GM21447 (cell line): Measurements from ENCODE around the gene BAIAP2L2.

ENCODE experiments used
- ATAC-seq: cut with Tn5 transposase; IDR thresholded peaks from one replicate; pipeline ENCODE4 v1.9.1; 2021; ENCODE audit not compliant: unreplicated experiment

Gene BAIAP2L2

DNA sequence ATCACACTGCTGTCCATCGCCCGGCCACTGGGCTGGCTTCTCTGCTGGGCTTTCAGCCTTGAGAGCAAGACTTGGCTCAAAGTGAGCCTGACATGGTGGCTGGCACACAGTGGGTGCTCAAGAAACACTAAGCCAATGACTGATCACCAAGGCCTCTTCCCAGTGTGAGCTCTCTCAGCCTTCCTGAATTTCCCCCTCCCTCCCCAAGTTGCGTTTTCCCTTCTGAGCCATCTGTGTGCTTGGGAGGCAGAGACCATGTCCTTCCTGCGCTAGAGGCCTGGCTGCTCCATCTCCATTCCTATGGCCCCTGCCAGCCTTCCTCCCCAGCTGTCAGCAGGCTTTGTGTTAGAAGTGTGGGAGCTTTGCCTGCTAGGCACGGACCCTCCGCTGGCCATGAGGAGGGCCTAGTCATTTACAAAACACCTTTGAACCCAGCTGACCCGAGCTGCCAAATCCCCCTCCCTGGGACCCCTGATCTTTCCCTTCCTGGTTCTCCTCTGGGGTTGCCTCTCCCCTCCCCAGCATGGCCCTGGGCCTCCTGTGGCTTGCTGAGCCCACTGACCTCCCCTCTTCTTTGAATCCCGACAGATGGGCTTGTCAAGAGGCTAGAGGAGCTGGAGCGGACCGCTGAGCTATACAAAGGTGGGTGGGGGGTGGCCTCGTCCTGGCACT, 40.1 kb downstream of the BAIAP2L2 start:
- ATAC-seq, result no peak

DNA sequence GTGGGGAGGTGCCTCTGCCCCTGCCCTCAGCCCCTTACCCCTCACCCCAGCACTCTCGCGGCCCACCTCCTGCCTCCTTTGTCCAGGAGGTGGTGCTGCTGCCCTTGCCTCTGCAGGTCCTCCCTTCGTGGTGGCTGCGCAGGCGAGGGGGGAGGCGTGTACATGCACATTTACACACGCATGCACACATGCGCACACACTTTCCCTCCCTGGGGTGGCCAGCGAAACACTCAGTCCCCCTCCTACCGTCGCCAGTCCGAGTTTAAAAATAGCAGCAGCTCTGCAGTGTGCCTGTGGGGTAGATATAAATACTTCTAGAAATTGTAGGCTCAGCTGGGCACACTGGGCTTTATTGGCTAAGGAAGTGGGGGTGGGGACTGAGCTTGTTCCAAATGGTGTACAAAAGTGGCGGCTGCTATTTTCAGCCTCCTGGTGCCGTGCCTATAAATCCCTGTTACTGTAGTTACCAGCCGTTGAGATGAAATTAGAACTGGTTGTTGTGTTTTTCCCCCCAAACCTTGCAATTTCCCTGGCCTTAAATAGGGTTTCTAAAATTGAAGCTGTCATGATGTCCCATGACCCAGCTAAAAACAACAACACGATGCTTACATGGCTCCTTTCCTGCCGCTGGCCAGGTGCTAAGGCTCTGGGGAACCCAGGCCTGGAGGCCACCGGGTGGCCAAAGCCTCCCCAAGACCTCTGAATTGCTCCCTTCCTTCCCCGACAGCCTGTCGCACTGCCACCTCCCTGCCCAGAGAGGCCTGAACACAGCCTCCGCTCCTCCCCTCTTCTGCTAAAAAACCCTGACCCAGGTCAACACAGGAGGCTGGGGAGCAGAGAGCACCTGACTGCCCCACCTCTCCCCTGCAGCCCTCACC, 40.9 kb downstream of the BAIAP2L2 start:
- no peak for ATAC-seq

DNA sequence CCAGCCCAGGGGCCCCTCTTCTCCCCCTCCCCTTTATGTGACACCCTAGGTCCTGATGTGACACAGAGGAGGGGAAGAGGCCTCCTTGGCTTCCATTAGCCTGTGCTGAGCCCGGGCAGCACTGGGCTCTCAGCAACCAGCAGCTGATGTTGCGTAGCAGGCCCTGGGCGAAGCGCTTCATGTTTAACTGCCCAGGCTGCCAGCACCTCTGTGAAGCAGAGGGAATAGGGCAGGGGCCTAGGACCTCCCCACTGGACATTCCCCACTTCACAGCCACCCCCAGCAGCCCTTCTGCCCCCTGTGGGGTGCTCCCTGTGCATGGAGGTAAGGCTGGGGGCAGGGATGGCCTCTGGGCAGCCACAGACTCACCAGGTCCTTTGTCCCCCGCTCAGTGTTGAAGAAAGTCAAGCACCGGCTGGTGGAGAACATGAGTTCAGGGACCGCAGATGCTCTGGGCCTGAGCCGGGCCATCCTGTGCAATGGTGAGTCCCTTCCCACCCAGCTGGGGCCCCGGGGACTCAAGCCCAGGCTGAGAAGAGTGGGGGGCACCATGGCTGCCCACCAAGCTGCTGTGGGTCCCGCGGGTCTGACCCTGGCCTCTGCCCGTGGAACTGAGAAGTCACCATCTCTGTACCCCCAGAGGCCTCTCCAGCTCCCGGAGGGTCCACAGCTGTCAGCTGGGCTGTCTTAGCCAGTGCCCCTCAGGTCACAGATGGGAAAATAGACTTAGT, 41.7 kb downstream of the BAIAP2L2 start:
- no peak for ATAC-seq

DNA sequence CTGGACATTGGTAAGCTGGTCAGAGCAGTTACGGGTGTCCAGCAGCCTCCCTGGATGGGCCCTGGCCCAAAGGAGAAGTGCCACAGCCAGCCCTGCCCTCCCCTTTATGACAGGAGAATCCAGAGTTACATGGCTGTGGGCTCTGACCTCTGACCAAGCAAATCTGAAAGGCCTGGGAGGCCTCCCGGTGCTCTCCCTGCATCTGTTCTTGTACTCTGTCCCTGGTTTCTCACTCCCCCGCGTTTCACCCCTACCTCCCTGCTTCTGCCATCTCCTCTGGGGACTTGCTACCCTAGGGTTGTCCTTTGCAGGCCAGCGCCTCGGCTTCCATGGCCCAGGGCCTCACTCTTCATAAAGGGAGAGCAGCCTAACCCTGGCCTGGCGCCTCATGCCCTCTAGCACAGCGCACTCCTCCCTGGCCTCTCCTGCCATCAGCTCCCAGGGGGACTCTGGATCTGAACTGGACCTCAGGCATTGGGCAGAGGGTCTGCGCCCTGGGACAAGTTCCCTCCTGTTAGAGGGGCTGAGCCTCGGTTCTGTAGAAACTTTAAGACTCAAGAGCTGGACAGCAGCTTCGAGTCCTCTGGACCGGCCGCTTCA, 42.6 kb downstream of the BAIAP2L2 start:
- ATAC-seq, result no peak

DNA sequence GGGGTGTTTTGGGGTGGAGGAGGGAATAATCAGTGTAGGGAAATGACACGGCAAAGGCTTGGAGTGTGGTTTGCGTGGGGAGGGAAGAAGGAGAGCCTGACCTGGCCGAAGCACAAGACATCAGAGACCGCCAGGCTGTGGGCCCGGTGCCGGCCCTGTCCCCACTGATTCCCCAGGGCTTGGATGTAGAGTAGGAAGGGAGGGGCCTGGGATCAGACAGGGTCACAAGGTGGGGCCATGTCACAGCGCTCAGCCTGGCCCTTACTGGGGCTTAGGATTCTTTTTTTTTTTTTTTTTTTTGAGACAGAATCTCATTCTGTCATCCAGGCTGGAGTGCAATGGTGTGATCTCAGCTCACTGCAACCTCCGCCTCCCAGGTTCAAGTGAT, 43.5 kb downstream of the BAIAP2L2 start:
- ATAC-seq, result no peak

DNA sequence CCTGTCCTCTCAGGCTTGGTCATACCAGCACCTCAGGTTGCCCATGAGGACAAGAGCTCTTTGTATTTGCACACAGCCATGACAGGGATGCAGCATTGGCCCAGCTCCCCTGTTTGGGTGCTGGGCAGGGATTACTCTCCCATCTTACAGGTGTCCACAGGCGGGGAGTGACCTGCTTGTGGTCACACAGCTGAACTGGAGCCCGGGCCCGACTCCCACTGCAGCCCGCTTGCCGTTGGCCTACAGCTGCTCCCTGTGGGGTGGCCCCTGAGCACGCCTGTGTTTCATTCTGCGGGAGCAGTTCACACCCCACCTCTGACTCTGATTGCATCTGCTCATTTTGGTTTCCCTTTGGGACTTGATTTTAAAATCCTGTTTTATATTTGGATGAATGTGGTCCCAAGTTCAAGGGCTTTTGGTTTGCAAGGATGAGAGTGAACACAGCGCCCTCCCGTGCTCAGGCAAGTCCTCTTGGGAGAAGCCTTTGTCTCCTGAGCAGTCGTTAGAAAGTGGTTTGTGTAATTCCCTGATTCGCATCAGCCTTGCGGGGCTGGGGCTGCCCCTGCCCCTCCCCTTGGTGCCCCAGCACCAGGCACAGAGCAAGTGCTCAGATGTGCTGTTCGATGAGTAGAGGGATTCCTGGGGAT, 44.0 kb downstream of the BAIAP2L2 start:
- ATAC-seq, result no peak

DNA sequence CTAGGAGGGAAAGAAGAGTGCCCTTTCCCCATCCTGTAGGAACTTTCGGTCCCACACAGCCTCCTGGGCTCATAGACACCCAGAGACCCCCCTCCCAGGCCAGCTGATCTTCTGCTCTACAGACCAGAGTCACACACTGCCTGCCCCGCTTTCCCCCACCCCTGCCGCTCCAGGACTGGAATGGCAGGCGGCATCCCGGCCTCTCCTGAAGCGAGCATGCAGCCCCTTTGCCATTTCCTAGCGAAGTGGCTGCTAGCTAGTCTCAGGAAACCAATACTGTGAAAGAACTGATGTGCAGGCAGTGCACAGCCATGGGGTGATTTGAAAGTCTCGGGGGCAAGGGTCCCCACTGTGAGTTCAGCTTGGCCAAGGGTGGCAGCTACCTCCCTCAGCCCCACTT, 44.9 kb downstream of the BAIAP2L2 start:
- no peak for ATAC-seq

DNA sequence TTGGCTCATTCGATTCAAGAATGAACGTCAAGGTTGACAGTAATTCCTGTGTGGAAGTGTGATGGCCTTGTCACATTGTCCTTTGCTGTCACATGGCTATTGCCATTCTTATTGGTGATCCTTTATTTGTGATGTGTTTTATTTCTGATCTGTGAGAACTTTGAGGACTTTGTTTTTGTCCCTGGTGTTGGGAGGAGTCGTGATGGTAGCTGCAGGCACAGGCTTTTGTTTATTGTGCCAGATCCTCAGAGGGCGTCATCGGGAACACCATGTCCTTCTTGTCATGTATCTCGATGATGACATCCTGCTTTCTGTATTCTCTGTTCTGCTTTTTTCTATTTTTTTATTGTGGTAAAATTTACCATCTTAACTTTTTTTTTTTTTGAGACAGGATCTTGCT, 47.7 kb downstream of the BAIAP2L2 start:
- ATAC-seq, result no peak

DNA sequence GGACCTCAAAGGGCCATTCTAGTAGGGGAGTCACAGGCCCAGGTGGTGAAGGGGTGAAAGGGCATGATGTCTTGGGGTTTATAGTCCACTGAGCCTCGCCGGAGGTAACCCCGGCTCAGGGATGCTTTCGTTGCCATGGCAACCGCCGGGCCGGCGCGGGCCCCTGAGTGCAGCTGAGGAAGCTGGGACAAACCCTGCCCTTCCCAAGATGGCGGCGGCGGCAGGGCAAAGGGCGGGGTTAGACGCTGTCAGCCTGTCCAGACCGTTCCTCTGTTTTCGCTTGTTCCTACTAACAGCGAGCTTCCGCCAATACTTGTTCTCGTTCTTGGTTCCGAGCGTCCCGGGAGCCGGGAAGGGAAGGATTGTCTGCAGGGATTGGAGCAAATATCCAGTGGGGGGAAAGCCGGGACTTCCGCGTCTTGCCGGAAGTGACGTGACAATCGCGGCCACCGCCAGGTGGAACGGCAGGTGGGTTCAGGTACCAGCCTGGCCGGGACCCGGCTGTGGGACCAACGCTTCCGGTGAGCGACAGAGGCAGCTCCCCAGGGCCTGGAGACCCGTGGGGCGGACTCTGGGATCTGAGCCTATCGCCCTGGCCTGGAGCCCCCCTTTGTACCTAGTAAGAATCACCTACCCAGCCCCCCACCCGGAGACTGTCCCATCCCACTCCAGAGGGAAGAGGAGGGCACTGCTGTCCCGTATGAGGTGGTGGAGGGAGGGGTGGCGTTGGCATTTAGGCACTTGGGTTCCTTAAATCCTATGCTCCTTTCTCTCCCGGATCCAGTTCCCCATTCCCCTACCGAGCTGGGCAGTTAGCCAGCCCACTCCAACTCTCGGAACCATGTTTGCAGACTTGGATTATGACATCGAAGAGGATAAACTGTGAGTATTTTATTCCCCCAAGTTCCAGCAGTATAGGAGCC, 53.3 kb downstream of the BAIAP2L2 start, which contains the start of gene PICK1:
Gene PICK1 (plus strand): TSS at position 436 of the 923 bp plus-strand sequence. CDS start 406 bp downstream, at position 842.
- no peak for ATAC-seq

DNA sequence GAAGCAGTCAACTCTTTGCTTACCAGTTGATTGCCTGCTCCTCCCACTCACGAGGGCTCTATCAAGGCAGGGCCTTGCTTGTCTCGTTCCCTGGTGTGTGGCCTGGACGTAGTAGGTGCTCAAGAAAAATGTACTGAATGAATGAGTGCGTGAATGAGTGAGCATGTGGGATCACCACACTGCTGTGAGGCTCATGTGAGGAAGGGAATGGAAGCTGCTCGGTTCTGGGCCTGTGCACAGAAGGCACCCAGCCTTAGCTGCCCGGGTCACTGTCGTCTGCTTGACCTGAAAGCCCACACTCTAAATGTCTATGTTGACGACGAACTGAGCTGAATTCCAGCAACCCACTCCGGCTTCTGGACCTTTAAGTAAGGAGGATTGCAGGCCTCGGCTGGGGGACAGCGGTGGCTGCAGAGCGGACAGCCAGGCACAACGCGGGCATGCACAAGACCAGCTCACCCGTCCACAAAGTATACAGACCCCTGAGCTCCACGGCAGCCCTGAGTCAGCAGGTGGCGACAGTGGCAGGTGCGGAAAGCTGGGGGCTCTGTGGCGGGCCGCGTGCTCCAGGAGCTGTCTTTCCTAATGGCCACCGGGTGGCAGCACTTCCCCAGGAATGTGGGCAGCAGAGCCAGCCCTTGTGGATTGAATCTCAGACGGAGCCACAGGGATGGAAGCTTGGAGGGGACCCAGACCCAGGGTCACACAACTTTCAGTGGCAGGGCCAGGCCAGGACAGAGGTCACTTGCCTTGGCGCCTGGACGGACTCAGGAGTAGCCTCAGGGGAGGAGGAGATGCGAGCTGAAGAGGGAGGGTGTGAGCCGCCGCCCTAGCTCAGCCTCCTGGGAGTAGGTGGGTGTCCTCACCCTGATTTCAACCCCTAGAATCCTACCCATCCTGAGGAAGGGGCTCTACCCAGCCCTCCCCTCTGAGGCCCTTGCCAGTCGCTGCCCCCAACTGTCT, 58.3 kb downstream of the BAIAP2L2 start:
- ATAC-seq, result no peak

DNA sequence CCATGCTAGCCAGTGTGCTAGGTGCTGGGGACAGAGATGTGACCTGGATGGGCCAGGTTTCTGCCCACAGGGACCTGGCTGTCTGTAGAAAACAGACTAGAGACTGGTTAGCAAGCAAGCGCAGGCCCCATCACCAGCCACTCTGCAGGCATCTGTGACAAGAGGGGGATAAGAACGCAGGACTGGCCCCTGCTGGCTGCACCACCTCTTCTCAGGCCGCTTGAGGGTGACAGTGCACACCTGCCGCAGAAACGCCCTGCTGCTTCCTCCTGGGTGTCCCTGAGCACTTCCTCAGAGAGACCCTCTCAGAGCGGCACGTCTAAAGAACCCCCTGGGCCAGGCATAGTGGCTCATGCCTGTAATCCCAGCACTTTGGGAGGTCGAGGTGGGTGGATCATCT, 59.2 kb downstream of the BAIAP2L2 start:
- ATAC-seq, result no peak

DNA sequence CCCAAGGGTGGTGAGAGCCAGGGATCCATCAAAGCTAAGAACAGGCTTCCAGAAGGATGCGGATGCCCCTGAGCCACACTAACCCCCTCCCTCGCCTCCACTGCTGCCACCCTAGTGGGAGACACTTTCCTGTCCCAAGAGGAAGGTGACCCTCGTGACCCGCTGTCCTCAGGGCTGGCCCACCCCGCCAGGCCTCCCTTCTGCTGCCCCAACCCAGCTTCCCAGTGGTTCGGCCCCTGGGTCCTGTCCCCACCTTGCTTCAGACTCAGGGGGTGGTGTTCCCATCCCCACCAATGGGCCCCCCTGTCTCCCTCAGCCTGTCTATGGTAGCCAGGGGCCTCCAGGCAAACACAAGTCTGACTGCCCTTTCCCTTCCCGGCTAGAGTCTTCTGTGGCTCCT, 59.8 kb downstream of the BAIAP2L2 start:
- ATAC-seq, result no peak

DNA sequence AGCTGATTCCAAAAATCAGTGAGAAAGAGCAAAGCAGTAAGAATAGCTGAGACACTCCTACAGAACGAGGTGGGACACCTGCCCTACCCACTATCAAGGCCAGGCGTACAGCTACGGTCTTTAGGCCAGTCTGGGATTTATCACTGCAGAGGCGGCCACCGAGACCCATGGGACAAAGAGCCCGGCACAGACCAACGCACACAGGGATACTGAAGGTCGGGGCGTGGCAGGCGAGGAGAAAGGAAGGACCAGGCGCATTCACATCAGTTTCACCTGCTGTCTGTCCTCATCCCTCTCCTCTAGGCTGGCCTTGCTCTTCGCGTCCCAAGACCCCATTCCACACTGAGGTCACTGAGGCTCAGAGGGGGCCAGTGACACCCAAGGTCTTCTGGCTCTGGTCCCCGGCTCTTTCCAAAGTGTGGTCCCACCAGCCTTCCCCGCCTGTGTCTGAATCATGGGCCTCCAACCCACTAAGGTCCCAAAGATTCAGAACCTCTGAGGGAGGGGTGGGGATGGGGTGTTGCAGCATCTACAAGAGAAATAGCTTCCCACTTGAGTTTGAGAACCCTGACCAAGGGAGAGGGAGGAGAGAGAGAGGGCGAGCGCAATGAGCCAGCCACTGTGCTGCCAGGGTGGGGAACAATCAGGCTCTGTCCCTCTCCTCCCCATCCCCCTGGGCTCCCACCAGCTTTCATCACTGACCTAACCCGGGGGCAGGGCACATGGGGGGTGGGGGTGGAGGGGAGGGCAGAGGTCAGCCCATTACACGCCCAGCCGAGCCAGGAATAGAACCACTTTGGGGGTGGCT, 60.5 kb downstream of the BAIAP2L2 start:
- no peak for ATAC-seq

DNA sequence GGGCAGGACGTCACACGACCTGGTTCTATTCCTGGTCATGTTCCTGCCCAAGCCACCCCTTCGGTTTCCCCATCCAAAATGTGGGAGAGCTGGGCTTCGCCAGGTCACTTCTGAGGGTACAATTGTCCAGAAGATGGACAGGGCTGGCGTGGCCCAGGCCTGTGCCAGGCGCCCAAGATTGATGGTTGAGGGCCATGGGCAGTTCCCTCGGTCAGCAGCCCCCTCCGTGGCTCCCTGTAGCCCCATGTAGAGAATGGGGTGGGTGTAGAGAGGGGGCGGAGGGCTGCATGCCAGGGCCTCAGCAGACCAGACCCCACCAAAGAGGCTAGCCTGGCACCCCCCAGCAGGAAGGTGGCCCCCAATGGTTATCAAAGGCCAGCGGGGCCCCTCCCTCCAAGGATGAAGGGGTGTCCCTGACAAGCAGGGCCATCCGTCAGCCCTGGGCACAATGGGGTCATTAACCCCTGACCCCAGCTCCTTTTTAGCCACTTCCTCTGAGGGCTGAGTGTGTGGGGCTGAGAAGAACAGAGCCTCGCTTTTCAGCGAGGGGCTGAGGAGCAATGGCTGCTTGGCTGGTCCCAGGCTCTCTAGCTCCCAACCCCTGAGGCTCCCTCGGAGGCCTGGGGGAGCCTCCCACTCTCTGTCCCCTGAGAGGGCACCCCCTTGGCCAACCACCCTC, 64.3 kb downstream of the BAIAP2L2 start:
- no peak for ATAC-seq

DNA sequence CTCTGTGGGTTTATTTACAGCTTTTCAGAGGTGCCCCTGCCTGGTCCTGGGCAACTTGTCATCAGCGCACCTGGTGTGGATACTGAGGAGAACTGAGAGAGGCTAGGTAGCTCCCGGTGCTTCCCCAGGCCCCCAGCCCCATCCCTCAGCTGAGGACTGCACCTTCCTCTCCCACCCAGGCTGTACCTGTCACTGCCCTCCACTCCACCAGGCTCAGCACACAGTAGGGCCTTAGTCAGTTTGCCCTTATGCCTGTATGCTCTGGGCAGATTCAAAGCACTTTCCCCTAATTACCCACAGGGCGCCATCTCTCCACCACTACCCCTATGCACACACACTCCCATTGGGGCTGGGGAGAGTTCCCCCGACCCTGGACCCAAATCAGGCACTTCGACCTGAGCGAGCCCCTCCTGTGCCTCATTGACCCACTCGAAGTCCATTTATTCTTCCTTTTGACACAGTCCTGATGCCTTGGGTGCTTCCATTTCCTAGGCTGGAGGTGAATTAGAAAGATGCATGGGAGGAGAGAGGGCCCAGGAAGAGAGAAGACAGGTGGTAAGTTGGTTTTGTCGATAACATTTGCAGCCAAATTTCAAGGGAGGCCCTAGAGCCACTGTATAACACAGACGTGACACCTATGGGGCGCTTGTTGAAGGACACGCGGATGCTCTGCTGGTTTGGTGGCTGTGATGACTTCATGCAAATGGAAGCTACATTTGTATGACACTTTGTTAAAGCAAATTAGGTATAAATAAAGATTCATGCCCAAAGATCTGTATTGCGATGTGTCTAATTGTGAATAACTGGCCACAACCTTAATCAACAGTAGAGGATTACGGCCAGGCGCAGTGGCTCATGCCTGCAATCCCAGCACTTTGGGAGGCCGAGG, 67.1 kb downstream of the BAIAP2L2 start:
- ATAC-seq, result no peak

DNA sequence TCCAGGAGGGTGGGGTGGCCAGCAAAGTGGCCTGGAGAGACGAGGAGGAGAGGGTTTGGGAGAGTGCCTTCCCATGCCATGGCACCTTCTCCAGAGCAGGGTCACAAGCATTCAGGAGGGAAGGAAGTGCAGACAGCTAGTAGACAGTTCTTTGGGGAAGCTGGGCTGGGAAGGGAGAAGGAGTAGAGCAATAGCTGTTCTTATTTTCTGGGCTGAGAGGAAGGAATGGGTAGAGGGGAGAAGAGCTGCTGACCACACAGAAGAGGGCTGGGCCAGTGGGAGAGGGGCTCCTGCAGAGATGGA, 68.0 kb downstream of the BAIAP2L2 start:
- ATAC-seq, result no peak
